Measurements from ENCODE around the gene IQSEC3. TPM values are rescaled to one million over a fixed set of nuclear protein-coding genes. Genes with fewer than 3 reads are reported as not detected.

The IQSEC3 gene
- total RNA-seq, 2 experiments from 2014 or later = not detected

DNA sequence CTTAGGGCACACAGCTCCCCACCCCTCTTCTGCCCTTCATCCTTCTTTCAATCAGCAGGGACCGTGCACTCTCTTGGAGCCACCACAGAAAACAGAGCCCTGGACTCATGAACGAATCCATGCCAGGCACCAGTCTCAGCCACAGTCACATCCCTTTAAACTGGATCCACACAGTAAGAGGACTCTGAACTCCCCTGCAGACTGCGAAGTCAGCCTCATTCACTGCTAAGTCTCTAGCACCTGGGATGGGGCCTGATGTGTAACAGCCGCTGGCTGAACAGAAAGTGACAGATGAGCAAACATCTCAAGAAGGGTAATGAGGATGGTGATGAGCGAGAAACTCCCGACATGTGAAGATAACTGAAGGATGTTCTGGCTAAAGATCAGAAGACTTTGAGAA lies 45.8 kb upstream of the IQSEC3 start:
- TF ChIP-seq, protein P1, sequence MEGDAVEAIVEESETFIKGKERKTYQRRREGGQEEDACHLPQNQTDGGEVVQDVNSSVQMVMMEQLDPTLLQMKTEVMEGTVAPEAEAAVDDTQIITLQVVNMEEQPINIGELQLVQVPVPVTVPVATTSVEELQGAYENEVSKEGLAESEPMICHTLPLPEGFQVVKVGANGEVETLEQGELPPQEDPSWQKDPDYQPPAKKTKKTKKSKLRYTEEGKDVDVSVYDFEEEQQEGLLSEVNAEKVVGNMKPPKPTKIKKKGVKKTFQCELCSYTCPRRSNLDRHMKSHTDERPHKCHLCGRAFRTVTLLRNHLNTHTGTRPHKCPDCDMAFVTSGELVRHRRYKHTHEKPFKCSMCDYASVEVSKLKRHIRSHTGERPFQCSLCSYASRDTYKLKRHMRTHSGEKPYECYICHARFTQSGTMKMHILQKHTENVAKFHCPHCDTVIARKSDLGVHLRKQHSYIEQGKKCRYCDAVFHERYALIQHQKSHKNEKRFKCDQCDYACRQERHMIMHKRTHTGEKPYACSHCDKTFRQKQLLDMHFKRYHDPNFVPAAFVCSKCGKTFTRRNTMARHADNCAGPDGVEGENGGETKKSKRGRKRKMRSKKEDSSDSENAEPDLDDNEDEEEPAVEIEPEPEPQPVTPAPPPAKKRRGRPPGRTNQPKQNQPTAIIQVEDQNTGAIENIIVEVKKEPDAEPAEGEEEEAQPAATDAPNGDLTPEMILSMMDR (conservative IDR thresholded peaks at IDR 0.05; ENCODE audit: low read length) = no peak
- no peak for TF ChIP-seq EZH2phosphoT487 (IDR thresholded peaks at IDR 0.05; ENCODE audit: borderline replicate concordance, low read depth, low read length)
- POLR2A ChIA-PET = no interaction called here
- BruUV-seq (replicated peaks) = no TSS peak
- Histone ChIP-seq H3K27ac (ENCODE audit: low read depth, low read length, poor library complexity, severe bottlenecking) (no peak overlapping the region), H3K9me3 (ENCODE audit: low read length) (no peaks in the 10 kb centered on the region), H3K4me3 (ENCODE audit: low read depth, low read length, poor library complexity, severe bottlenecking) (no peak overlapping the region), H4K20me1 (ENCODE audit: insufficient read depth, low read length) (no peaks in the 10 kb centered on the region), H2AFZ (ENCODE audit: low read length) (no peak overlapping the region), H3K9me2 (ENCODE audit: insufficient read depth, low read length) (no peaks in the 10 kb centered on the region), H3K4me2 (ENCODE audit: low read length) (no peak overlapping the region), H3K36me3 (ENCODE audit: insufficient read depth, low read length) (peaks cover 6% of the 10 kb centered on the region; the same call in 1 of the 2 replicates), H3K79me2 (ENCODE audit: insufficient read depth, low read depth, low read length) (no peaks in the 10 kb centered on the region), H3K4me1 (ENCODE audit: insufficient read depth, low read length, poor library complexity, severe bottlenecking) (no peaks in the 10 kb centered on the region)
- intact Hi-C loops (cut with micrococcal nuclease; ENCODE audit: unreplicated experiment) = no loop called here
- CTCF ChIA-PET (ENCODE audit: unreplicated experiment) = no interaction called here
- no peak for DNase-seq (ENCODE audit: low spot score)

DNA sequence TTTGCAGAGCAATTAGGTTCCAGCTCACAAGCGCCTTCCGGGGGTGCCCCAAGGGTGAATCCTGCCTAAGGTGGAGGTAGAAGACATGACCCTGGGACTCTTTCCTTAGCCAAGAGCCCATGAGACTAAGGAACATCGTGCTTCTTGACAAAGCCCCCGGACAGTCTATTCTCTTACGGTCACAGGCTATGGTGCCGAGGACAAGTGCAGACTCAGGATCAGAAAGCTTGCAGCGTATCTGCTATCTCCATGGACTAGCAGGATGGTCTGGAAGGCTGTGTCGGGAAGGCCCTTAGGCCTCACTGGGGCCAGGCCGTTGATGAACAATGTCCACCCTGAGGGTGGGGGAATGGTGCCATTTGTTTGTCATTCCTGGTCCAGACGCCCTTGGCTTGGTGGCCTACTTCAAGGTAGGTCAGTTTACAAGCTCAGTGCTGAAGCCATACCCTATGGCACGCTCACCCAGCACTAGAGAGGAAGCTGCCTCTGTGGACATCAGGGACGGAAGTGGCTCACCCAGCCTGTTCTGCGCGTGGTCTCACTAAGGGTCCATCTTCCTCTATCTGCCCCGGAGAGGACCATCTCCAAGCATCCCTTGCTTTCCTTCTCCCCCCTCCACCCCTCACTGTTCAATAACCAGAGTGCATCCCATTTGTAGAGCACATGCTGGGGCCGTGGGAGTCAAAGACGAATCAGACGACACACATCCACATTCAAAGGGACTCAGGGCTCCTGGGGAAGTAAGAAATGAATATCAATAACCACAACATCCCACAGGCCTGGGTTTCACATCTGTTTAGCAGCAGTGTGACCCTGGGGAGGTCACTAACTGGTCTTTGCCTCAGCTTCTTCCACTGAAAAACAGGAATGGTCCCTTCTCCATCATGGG lies 45.0 kb upstream of the IQSEC3 start:
- no TSS peak for BruUV-seq (replicated peaks)
- Histone ChIP-seq H3K36me3 (ENCODE audit: insufficient read depth, low read length) (peaks cover 6% of the 10 kb centered on the region; the same call in 1 of the 2 replicates), H3K4me1 (ENCODE audit: insufficient read depth, low read length, poor library complexity, severe bottlenecking) (no peaks in the 10 kb centered on the region), H3K27ac (ENCODE audit: low read depth, low read length, poor library complexity, severe bottlenecking) (no peak overlapping the region), H3K9me2 (ENCODE audit: insufficient read depth, low read length) (no peaks in the 10 kb centered on the region), H3K9me3 (ENCODE audit: low read length) (no peaks in the 10 kb centered on the region), H3K79me2 (ENCODE audit: insufficient read depth, low read depth, low read length) (no peaks in the 10 kb centered on the region), H3K4me2 (ENCODE audit: low read length) (no peak overlapping the region), H2AFZ (ENCODE audit: low read length) (no peak overlapping the region), H3K4me3 (ENCODE audit: low read depth, low read length, poor library complexity, severe bottlenecking) (no peak overlapping the region), H4K20me1 (ENCODE audit: insufficient read depth, low read length) (no peaks in the 10 kb centered on the region)
- CTCF ChIA-PET (ENCODE audit: unreplicated experiment) = no interaction called here
- no peak for DNase-seq (ENCODE audit: low spot score)
- intact Hi-C loops (cut with micrococcal nuclease; ENCODE audit: unreplicated experiment) = no loop called here
- TF ChIP-seq EZH2phosphoT487 (IDR thresholded peaks at IDR 0.05; ENCODE audit: borderline replicate concordance, low read depth, low read length) = no peak
- TF ChIP-seq, protein P1 (conservative IDR thresholded peaks at IDR 0.05; ENCODE audit: low read length) = no peak
- POLR2A ChIA-PET = no interaction called here

- Histone ChIP-seq H3K9me2 (ENCODE audit: insufficient read depth, low read length) (no peaks in the 10 kb centered on the region), H3K79me2 (ENCODE audit: insufficient read depth, low read depth, low read length) (no peaks in the 10 kb centered on the region), H3K4me2 (ENCODE audit: low read length) (no peak overlapping the region), H3K27ac (ENCODE audit: low read depth, low read length, poor library complexity, severe bottlenecking) (no peak overlapping the region), H3K4me3 (ENCODE audit: low read depth, low read length, poor library complexity, severe bottlenecking) (no peak overlapping the region), H3K4me1 (ENCODE audit: insufficient read depth, low read length, poor library complexity, severe bottlenecking) (no peaks in the 10 kb centered on the region), H2AFZ (ENCODE audit: low read length) (no peak overlapping the region), H3K36me3 (ENCODE audit: insufficient read depth, low read length) (peaks cover 6% of the 10 kb centered on the region; the same call in 1 of the 2 replicates), H3K9me3 (ENCODE audit: low read length) (no peaks in the 10 kb centered on the region), H4K20me1 (ENCODE audit: insufficient read depth, low read length) (no peaks in the 10 kb centered on the region)
- TF ChIP-seq EZH2phosphoT487 (IDR thresholded peaks at IDR 0.05; ENCODE audit: borderline replicate concordance, low read depth, low read length) = no peak
- TF ChIP-seq, protein P1 (conservative IDR thresholded peaks at IDR 0.05; ENCODE audit: low read length) = no peak
- BruUV-seq (replicated peaks) = no TSS peak
- ChIA-PET POLR2A (no interaction called here), CTCF (ENCODE audit: unreplicated experiment) (no interaction called here)
- no peak for DNase-seq (ENCODE audit: low spot score)
- intact Hi-C loops (cut with micrococcal nuclease; ENCODE audit: unreplicated experiment) = no loop called here
Measured at GRCh38 chr12:22190-22529, 44.4 kb upstream of the IQSEC3 start.

Measured in OCI-LY7 (cell line).